D721Med (cell line): Measurements from ENCODE around the gene SRD5A3.

Source experiments
- DNase-seq: peaks from one replicate; pipeline ENCODE4 v3.0.0; 2011; ENCODE audit warnings: low spot score; ENCODE audit not compliant: insufficient read length
- FAIRE-seq: peaks from 2 replicates; lab custom pipeline; 2011; peaks lifted over from hg19 to GRCh38; lab: Jason Lieb, UNC
- CTCF ChIP-seq: IDR thresholded peaks from 2 replicates; pipeline ENCODE4 v1.5.1; 2012; ENCODE audit warnings: mild to moderate bottlenecking, control low read depth; ENCODE audit not compliant: insufficient read depth; ENCODE audit errors: missing control alignments

Gene SRD5A3

GRCh38 chr4:55345980-55346850 is at the start of gene SRD5A3:
SRD5A3 (plus strand) TSS chr4:55346242; CDS start chr4:55346337, 95 bp downstream.
- FAIRE-seq (no peak), DNase-seq (peak; percentile 70)
- TF ChIP-seq CTCF: peak; percentile 60

GRCh38 chr4:55297346-55297745 is 48.7 kb upstream of the SRD5A3 start:
- DNase-seq (no peak), FAIRE-seq (no peak)
- TF ChIP-seq CTCF: no peak

- TF ChIP-seq CTCF: no peak
- no peak for FAIRE-seq
- no peak for DNase-seq
These were observed 42.3 kb upstream of the SRD5A3 start for GRCh38 chr4:55303760-55304165.

- TF ChIP-seq CTCF: no peak
- no peak for FAIRE-seq
- no peak for DNase-seq
These were observed 41.7 kb upstream of the SRD5A3 start for GRCh38 chr4:55304303-55304702.

GRCh38 chr4:55308071-55308470 is 38.0 kb upstream of the SRD5A3 start:
- TF ChIP-seq CTCF: no peak
- DNase-seq (no peak), FAIRE-seq (no peak)

GRCh38 chr4:55311792-55312488 is 34.1 kb upstream of the SRD5A3 start:
- no peak for TF ChIP-seq CTCF
- DNase-seq (no peak), FAIRE-seq (no peak)
